Activated T-helper 1 cell treated with anti-CD3 and anti-CD28 coated beads, Interleukin-12 subunit alpha, Interleukin-12 subunit beta, Interleukin-2, Interleukin-4 antibody, amounts not matched to agents 30 ng/mL and 10 ng/mL and 1 ng/mL, durations not matched to agents 14 hours and 24 hours and 36 hours (primary cell): ENCODE measurements around the gene CCDC92B. TPM values are rescaled to one million over a fixed set of nuclear protein-coding genes. Genes with fewer than 3 reads are reported as not detected.

Experiments
- DNase-seq: peaks from one replicate; pipeline ENCODE4 v3.0.0; 2021; ENCODE audit warnings: low spot score
- H3K27ac Mint-ChIP-seq: one replicate; pipeline ENCODE4 v1.8.0; 2021; ENCODE audit warnings: mild to moderate bottlenecking, mixed read lengths
- H3K27me3 Mint-ChIP-seq: one replicate; pipeline ENCODE4 v1.8.0; 2022; ENCODE audit warnings: mild to moderate bottlenecking, moderate library complexity, mixed read lengths; ENCODE audit not compliant: insufficient read depth
- H3K36me3 Mint-ChIP-seq: one replicate; pipeline ENCODE4 v1.8.0; 2021; ENCODE audit warnings: low read depth, mixed read lengths
- H3K4me1 Mint-ChIP-seq: one replicate; pipeline ENCODE4 v1.8.0; 2021; ENCODE audit warnings: low read depth, mixed read lengths
- H3K4me3 Mint-ChIP-seq: one replicate; pipeline ENCODE4 v1.8.0; 2021; ENCODE audit warnings: mild to moderate bottlenecking, moderate library complexity, mixed read lengths
- H3K9me3 Mint-ChIP-seq: one replicate; pipeline ENCODE4 v1.8.0; 2021; ENCODE audit warnings: mixed read lengths
- intact Hi-C: fragments of 100-400 bp; cut with micrococcal nuclease; formaldehyde crosslinking; loops from one replicate; pipeline ENCODE4 v1.15.1; 2024
- total RNA-seq: library from RNA; stranded (reverse); gene quantifications from 2 replicates; pipeline ENCODE4 v1.2.3, GENCODE V29; 2022

CCDC92B gene
- total RNA-seq, 1 donor from 2014 or later, result 0.23 TPM

DNA sequence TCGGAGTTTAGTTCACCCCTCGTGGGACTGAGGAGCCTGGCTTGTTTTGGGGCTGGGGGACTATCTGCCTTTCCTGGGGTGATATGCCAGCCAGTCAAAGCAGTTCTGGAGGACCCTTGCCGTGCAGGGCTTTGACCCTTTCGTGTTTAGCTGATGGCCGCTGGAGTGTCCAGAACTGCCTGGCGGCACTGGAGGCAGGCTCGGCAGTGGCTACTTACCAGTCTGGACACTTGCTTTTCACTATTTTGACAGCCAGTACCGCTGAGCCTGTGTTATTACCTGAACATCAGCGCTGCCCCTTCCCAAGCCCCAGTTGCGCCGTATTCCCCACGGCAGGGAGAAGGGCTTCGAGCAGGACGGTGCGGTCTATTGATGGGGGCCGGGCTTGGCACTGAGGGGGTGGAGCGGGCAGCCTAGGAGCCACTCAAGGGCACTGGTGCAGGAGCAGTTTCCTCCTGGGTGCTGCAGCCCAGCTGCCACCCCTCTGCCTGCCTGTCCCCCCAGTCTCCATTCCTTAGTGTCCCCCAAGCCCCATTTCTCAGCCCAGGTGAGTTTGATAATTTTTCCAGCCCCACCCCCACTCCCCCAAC is 18.6 kb downstream of the CCDC92B start:
- intact Hi-C loops, result no loop called here
- peaks cover 13% of the 10 kb centered on the region for H3K27me3 Mint-ChIP-seq
- no peaks in the 10 kb centered on the region for H3K4me1 Mint-ChIP-seq

DNA sequence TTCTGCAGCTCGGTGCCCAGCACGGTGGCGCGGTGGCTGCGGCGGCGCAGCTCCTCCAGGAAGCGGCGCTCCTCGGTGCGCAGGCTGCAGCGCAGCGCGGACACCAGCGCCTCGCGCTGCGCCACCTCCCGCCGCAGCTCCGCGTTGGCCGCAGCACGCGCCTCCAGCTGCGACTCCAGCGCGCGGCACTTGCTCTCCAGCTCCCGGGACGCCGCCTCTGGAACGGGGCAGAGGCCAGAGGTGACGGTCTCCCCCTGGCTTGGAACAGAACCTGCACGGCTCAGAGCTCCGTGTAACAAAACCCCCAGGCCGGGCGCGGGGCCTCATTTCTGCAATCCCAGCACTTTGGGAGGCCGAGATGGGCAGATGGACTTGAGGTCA is 24.7 kb downstream of the CCDC92B start:
- no peak overlapping the region for H3K4me3 Mint-ChIP-seq
- DNase-seq, result no peak

More for the DNA sequence above, 18.6 kb downstream of the CCDC92B start:
- H3K36me3 Mint-ChIP-seq, result no peaks in the 10 kb centered on the region
- no peak overlapping the region for H3K4me3 Mint-ChIP-seq
- H3K27ac Mint-ChIP-seq, result no peak overlapping the region
- DNase-seq, result no peak
- no peaks in the 10 kb centered on the region for H3K9me3 Mint-ChIP-seq

DNA sequence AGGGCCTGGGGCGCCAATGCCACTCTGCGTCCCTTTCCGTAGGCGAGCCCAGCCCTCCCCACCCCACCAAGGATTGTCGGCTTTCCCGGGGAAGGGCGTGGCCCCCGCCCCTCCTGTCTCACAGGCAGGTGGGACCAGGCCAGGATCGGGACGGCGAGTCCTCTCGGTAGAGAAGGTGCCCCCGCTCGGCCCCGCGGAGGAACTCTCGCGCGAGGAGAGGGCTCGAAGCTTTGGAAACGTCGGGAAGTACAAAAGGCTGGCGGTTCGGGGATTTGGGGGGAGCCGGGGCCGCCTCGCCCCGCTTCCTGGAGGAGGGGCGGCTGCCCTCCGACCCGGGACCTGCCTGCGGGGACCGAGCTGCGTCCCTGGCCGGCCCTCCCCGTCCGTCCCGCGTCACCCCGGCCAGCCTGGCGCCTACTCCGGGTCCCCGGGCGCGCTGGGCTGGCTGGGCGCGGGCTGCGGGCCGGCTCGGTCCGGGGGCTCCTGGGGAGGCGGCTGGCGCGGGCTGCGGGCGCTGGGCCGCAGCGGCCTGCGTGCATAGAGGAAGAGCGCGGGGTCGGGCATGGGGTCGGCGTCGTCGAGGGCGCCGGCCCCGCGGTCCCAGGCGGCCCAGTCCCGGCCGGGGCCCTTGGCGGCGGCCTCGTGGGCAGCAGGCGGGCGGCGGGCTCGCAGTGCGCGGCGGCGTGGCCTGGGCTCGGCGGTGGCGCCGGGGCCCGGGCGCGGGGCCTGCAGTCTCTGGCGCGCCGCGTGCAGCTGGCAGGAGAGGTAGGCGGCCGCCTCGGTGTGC is 25.3 kb downstream of the CCDC92B start:
- no peak for DNase-seq
- Mint-ChIP-seq H3K4me3 (peak overlapping the region; percentile 33), H3K9me3 (no peaks in the 10 kb centered on the region), H3K4me1 (peaks cover 8% of the 10 kb centered on the region), H3K27me3 (peaks cover 22% of the 10 kb centered on the region), H3K36me3 (no peaks in the 10 kb centered on the region), H3K27ac (no peak overlapping the region)
- intact Hi-C loops, result no loop called here

More for the DNA sequence above, 24.7 kb downstream of the CCDC92B start:
- H3K9me3 Mint-ChIP-seq, result no peaks in the 10 kb centered on the region
- peaks cover 8% of the 10 kb centered on the region for H3K4me1 Mint-ChIP-seq
- no peak overlapping the region for H3K27ac Mint-ChIP-seq
- no peaks in the 10 kb centered on the region for H3K36me3 Mint-ChIP-seq
- peaks cover 23% of the 10 kb centered on the region for H3K27me3 Mint-ChIP-seq
- intact Hi-C loops, result no loop called here

DNA sequence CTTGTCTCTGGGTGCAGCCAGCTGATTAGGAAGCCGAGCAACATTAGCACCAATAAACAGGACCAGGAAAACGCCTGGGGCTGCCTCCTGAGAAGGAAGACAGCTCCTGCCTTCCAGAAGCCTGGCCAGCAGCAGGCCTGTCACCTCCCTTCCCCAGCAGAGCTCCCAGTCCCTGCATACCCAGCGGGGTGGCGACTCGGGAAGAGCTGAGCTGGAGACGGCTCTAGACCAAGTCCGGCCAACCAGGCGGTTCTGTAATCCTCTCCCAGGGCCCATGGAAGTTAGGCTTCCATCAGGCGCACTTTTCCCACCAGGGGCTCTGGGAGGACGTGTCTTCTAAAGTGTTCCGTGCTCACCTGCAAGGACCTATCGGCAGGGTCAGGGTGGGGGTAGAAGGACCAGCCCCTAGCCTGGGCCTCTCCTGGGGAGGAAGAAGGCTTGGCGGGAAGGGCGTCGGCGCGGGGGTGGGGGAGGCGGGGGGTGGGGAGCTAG is 25.9 kb downstream of the CCDC92B start:
- Mint-ChIP-seq H3K27me3 (peaks cover 21% of the 10 kb centered on the region), H3K9me3 (no peaks in the 10 kb centered on the region), H3K4me3 (no peak overlapping the region), H3K4me1 (peaks cover 8% of the 10 kb centered on the region), H3K36me3 (no peaks in the 10 kb centered on the region), H3K27ac (no peak overlapping the region)
- intact Hi-C loops, result no loop called here
- no peak for DNase-seq

DNA sequence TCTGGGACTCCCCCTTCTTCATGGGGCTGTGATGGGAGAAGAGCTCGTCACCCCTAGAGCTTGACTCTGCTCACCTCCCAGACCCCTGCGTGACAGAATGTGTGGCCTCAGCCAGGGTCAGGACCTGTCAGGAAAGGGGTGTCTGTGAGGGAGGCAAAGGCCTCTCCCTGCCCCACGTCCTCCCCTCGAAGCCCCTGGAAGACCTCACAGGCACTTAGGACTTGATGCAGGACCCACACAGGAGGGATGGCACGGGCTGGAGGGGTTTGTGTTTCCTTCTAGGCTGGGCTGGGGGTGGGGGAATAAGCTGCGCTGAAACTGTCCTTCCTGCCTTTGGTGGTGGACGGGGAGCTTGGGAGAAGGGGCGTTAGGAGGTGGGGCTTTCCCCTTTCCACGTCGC is 26.8 kb downstream of the CCDC92B start:
- H3K27me3 Mint-ChIP-seq, result peaks cover 21% of the 10 kb centered on the region
- H3K9me3 Mint-ChIP-seq, result no peaks in the 10 kb centered on the region
- DNase-seq, result no peak
- intact Hi-C loops, result no loop called here
- H3K4me3 Mint-ChIP-seq, result no peak overlapping the region
- peaks cover 8% of the 10 kb centered on the region for H3K4me1 Mint-ChIP-seq
- no peaks in the 10 kb centered on the region for H3K36me3 Mint-ChIP-seq
- H3K27ac Mint-ChIP-seq, result no peak overlapping the region

DNA sequence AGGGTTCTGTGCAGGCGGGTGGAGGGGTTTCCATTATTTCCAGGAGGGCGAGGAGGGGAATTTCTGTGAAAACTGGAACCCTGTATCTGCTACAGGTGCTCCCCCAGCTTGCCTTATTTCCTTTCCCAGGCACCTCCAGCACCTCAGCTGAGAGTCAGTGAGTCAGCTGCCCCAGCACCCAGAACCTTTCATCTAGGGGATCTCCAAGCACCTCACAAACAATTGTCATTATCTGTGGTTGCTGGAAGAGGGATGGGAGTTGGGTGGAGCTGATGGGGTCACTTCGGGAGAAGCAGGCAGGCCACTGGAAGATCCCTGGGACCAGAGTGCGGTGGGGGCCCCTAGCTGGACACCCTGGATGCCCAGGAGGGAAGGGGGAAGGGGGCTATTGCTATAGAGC is 27.8 kb downstream of the CCDC92B start:
- DNase-seq, result no peak
- Mint-ChIP-seq H3K9me3 (no peaks in the 10 kb centered on the region), H3K36me3 (no peaks in the 10 kb centered on the region), H3K4me3 (no peak overlapping the region), H3K4me1 (peaks cover 8% of the 10 kb centered on the region), H3K27ac (no peak overlapping the region), H3K27me3 (peaks cover 17% of the 10 kb centered on the region)
- intact Hi-C loops, result no loop called here

DNA sequence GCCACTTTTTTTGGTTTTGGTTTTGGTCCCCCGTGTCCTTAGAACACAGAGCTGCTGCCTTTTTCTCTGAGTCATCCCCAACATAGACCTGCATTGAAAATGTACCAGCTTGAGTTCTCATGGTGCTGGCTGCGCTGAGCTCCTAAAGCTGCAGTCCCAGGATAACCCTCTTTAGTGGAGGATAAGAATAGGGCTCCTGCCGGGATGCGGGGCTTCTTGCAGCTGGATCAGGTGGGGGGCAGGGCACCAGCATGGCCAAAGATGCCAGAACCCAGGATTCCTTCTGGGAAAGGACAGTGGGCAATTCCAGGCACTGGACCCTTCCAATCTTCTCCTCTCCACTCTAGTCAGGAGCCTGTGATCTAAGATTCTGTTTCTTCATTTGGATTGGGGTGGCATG is 29.6 kb downstream of the CCDC92B start:
- Mint-ChIP-seq H3K27ac (no peak overlapping the region), H3K4me1 (peaks cover 8% of the 10 kb centered on the region), H3K36me3 (no peaks in the 10 kb centered on the region), H3K9me3 (no peaks in the 10 kb centered on the region), H3K4me3 (no peak overlapping the region), H3K27me3 (peaks cover 10% of the 10 kb centered on the region)
- intact Hi-C loops, result no loop called here
- no peak for DNase-seq

DNA sequence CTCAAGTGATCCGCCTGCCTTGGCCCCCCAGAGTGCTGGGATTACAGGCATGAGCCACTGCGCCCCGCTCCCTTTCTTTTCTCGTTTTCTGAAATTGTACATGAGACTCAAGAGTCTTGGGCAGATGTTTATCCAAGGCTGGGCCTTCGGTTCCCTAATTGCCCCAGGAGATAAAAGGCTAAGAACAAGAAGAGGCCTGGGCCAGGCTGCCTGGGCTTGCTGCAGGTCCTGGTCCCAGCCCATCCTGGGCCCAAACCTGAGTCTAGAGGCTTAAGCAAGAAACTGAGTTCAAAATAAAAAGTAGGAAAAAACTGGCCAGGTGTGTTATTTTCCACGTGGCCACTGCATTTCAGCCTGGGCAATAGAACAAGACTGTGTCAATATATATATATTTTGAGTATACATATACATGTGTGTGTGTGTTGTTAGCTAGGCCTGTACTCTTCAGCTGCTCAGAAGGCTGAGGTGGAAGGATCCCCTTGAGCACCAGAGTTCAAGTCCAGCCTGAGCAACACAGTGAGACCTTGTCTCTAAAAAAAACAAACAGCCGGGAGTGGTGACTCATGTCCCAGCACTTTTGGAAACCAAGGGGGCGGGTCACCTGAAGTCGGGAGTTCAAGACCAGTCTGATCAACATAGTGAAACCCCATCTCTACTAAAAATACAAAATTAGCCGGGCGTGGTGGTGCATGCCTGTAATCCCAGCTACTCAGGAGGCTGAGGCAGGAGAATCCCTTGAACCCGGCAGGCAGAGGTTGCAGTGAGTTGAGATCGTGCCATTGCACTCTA is 31.1 kb downstream of the CCDC92B start:
- H3K27ac Mint-ChIP-seq, result no peak overlapping the region
- no peak overlapping the region for H3K4me3 Mint-ChIP-seq
- H3K36me3 Mint-ChIP-seq, result no peaks in the 10 kb centered on the region
- no peak for DNase-seq
- peaks cover 6% of the 10 kb centered on the region for H3K27me3 Mint-ChIP-seq
- intact Hi-C loops, result no loop called here
- H3K4me1 Mint-ChIP-seq, result peaks cover 8% of the 10 kb centered on the region
- H3K9me3 Mint-ChIP-seq, result no peaks in the 10 kb centered on the region

DNA sequence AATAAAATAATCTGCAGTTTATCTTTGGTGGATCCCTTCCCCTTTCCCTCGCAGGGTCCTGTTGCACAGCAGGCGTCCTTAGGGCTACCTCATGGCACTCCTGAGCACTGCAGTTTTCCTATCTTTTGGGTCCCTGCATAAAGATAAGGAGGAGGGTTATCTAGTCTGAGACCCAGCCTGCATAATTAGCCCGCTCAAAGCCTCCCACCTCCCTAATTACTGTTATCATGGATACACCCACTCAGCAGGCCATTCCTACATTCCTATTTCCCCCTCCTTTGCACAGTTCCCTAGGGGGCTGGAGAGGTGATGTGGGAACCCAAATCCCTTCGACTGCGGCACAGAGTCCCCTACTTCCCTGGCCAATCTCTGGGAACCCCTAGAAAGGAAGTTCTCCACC is 32.8 kb downstream of the CCDC92B start:
- Mint-ChIP-seq H3K4me3 (no peak overlapping the region), H3K4me1 (peaks cover 12% of the 10 kb centered on the region), H3K36me3 (no peaks in the 10 kb centered on the region), H3K9me3 (no peaks in the 10 kb centered on the region), H3K27me3 (peaks cover 1% of the 10 kb centered on the region), H3K27ac (no peak overlapping the region)
- intact Hi-C loops, result no loop called here
- DNase-seq, result no peak

DNA sequence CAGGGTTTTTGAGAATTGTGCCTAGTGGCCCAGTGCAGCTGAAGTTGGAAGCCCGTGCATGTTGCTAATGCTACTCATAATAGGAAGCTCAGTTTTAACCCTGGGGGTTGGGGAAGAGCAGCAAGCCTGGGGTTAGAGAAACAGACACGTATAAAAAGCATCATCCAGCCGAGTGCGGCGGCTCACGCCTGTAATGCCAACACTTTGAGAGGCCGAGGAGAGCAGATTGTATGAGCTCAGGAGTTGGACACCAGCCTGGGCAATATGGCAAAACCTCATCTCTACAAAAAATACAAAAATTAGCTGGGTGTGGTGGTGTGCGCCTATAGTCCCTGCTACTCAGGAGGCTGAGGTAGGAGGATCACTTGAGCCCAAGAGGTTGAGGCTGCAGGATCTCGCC is 35.6 kb downstream of the CCDC92B start:
- Mint-ChIP-seq H3K4me3 (no peak overlapping the region), H3K4me1 (peaks cover 29% of the 10 kb centered on the region), H3K36me3 (peaks cover 2% of the 10 kb centered on the region), H3K9me3 (no peaks in the 10 kb centered on the region), H3K27ac (no peak overlapping the region), H3K27me3 (no peaks in the 10 kb centered on the region)
- intact Hi-C loops, result no loop called here
- DNase-seq, result no peak

DNA sequence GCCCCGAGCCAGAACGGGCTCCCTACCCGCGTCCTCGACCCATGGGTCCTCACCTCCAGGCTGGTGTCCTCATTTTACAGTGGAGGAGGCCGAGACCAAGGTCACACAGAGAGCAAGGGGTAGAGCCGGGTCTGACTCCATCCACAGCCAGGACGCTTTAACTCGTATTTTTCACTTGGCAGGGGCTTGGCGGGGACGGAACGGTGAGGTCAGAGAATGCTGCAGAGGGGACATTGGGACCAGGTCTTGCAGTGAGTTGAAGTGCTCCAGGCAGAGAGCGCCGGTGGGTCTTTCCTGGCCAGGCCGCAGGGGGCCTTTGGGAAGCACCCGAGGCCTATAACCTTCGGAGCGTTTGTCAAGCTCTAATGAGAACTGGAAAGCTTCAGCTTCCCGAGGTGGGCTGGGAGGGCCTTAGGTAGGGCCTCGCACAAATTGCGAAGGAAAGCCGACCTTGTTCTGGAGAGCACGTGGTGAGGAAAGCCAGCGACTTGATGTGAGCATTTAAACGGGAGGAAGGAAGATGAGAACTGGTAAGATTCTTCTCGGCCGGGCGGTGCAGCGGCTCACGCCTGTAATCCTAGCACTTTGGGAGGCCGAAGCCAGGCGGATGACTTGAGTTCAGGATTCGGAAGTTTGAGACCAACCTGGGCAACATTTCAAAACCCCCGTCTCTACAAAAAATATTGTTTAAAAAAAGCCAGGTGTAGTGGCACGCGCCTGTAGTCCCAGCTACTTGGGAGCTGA is 37.0 kb downstream of the CCDC92B start:
- H3K4me1 Mint-ChIP-seq, result peaks cover 32% of the 10 kb centered on the region
- no peak for DNase-seq
- H3K4me3 Mint-ChIP-seq, result peak overlapping the region; percentile 88
- H3K9me3 Mint-ChIP-seq, result no peaks in the 10 kb centered on the region
- peak overlapping the region; percentile 85 for H3K27ac Mint-ChIP-seq
- H3K27me3 Mint-ChIP-seq, result no peaks in the 10 kb centered on the region
- intact Hi-C loops, result no loop called here
- H3K36me3 Mint-ChIP-seq, result peaks cover 2% of the 10 kb centered on the region

DNA sequence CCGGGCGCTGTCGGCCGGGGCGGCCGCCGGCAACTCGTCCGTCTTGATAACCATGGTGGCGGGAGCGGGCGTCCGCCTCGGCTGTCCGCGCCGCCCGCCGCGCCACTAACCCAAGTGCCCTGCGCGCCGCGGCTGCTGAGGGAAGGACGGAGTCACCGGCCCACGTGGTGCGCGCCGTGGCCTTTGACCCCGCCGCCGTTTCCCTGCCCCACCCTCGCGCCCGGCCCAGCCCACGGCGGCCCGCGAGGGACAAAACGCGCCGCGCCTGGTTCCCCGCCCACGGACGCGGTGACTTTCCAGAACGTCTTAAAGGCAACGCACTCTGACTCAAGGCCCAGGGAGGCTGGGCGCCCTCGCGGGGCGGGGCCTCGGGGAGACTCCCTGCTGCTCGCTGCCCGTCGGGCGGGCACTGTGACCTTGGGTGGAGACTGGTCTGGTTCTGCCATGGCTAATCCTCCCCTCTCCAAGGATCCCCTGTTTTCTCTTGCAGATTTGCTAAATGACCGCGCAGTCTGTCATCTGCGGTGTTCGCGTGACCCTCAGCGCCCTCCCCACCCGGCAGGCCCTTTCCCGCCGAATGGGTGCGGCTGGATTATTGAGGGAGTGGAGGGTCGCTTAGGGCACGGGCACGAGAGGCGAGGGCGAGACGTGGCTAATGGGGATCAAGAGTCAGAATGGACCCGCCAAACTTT is 37.7 kb downstream of the CCDC92B start, which contains the start of gene CLUH:
CLUH (minus strand) TSS at position 157 of the 692 bp plus-strand sequence; CDS start at position 54, 103 bp downstream.
- H3K27ac Mint-ChIP-seq, result peak within 1 kb of the TSS; percentile 92
- DNase-seq, result peak; percentile 96
- H3K27me3 Mint-ChIP-seq, result no peaks in the 10 kb centered on the region
- H3K36me3 Mint-ChIP-seq, result peaks cover 2% of the 10 kb centered on the region
- H3K4me3 Mint-ChIP-seq, result peak within 1 kb of the TSS; percentile 95
- no peaks in the 10 kb centered on the region for H3K9me3 Mint-ChIP-seq
- intact Hi-C loops, result loop anchor here (1.0 to 2.0 kb wide), 4 partner anchors 118 to 319 kb away; partner anchors contain the start of genes METTL16, MNT and PAFAH1B1
- H3K4me1 Mint-ChIP-seq, result peaks cover 32% of the 10 kb centered on the region
